ENCODE data around the gene TSPAN11. TPM values are rescaled to one million over a fixed set of nuclear protein-coding genes. Genes with fewer than 3 reads are reported as not detected.
A peak's percentile ranks its signal among the peaks of the same experiment; 100 is the strongest.

Gene TSPAN11
- total and polyA plus RNA-seq, 2 experiments from 2014 or later: 2.1 to 6.0 TPM

DNA sequence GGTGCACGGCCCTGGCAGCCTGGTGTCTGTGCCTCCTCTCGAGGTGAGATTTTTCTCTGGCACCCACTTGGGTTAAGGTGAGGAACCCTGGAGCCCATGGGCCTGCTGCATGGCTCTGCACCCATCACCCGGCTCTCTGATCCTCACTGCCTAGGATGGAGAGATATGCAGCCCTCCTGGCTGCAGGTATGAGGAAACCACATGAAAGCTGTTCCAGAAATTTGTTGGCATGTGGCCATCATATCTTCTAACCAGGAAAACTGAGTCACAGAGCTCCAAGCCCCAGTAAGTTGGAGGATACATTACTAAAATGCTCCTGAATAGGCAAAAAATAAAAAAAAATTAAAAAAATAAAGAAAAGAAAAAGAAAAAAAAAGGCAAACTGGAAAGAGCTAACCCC, 107.8 kb downstream of the TSPAN11 start:
- Mint-ChIP-seq H3K4me1 (peaks cover 3% of the 10 kb centered on the region; the same call in 2 of the 3 replicates), H3K4me3 (no peak overlapping the region), H3K36me3 (ENCODE audit: low read depth) (no peaks in the 10 kb centered on the region), H3K27ac (no peak overlapping the region), H3K27me3 (ENCODE audit: insufficient read depth, low read depth, poor library complexity) (peaks cover 8% of the 10 kb centered on the region), H3K9me3 (no peaks in the 10 kb centered on the region)
- Histone ChIP-seq H3K4me3 (no peak overlapping the region), H3K27ac (ENCODE audit: low read depth) (no peak overlapping the region), H3F3A (replicated peaks; ENCODE audit: low read depth) (no peaks in the 10 kb centered on the region), H3K9me2 (ENCODE audit: insufficient read depth) (no peaks in the 10 kb centered on the region), H3K27me3 (ENCODE audit: insufficient read depth) (no peaks in the 10 kb centered on the region), H3K36me3 (ENCODE audit: insufficient read depth) (no peaks in the 10 kb centered on the region), H3K79me2 (replicated peaks; ENCODE audit: insufficient read depth) (no peaks in the 10 kb centered on the region), H3K4me2 (no peak overlapping the region), H3K4me1 (ENCODE audit: insufficient read depth) (no peaks in the 10 kb centered on the region), H4K20me1 (replicated peaks; ENCODE audit: insufficient read depth) (no peaks in the 10 kb centered on the region), H2AFZ (no peak overlapping the region)
- ATAC-seq (no peak), DNase-seq (ENCODE audit: low spot score) (no peak)
- TF ChIP-seq JUNB (IDR thresholded peaks at IDR 0.05; ENCODE audit: unreplicated experiment) (no peak), ZNF114 (CRISPR knock-in tag; IDR thresholded peaks at IDR 0.05) (no peak), EZH2 (IDR thresholded peaks at IDR 0.05; ENCODE audit: low read depth, unreplicated experiment) (no peak), ZNF331 (CRISPR knock-in tag; IDR thresholded peaks at IDR 0.05; ENCODE audit: low read depth) (no peak), STAT1 (IDR thresholded peaks at IDR 0.05; ENCODE audit: unreplicated experiment) (no peak), CREB1 (CRISPR knock-in tag; IDR thresholded peaks at IDR 0.05; ENCODE audit: low read depth) (no peak)
- TF ChIP-seq, protein P1, sequence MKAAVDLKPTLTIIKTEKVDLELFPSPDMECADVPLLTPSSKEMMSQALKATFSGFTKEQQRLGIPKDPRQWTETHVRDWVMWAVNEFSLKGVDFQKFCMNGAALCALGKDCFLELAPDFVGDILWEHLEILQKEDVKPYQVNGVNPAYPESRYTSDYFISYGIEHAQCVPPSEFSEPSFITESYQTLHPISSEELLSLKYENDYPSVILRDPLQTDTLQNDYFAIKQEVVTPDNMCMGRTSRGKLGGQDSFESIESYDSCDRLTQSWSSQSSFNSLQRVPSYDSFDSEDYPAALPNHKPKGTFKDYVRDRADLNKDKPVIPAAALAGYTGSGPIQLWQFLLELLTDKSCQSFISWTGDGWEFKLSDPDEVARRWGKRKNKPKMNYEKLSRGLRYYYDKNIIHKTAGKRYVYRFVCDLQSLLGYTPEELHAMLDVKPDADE (IDR thresholded peaks at IDR 0.05): no peak
- TF ChIP-seq, protein P2, sequence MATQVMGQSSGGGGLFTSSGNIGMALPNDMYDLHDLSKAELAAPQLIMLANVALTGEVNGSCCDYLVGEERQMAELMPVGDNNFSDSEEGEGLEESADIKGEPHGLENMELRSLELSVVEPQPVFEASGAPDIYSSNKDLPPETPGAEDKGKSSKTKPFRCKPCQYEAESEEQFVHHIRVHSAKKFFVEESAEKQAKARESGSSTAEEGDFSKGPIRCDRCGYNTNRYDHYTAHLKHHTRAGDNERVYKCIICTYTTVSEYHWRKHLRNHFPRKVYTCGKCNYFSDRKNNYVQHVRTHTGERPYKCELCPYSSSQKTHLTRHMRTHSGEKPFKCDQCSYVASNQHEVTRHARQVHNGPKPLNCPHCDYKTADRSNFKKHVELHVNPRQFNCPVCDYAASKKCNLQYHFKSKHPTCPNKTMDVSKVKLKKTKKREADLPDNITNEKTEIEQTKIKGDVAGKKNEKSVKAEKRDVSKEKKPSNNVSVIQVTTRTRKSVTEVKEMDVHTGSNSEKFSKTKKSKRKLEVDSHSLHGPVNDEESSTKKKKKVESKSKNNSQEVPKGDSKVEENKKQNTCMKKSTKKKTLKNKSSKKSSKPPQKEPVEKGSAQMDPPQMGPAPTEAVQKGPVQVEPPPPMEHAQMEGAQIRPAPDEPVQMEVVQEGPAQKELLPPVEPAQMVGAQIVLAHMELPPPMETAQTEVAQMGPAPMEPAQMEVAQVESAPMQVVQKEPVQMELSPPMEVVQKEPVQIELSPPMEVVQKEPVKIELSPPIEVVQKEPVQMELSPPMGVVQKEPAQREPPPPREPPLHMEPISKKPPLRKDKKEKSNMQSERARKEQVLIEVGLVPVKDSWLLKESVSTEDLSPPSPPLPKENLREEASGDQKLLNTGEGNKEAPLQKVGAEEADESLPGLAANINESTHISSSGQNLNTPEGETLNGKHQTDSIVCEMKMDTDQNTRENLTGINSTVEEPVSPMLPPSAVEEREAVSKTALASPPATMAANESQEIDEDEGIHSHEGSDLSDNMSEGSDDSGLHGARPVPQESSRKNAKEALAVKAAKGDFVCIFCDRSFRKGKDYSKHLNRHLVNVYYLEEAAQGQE (IDR thresholded peaks at IDR 0.05; ENCODE audit: unreplicated experiment): no peak

DNA sequence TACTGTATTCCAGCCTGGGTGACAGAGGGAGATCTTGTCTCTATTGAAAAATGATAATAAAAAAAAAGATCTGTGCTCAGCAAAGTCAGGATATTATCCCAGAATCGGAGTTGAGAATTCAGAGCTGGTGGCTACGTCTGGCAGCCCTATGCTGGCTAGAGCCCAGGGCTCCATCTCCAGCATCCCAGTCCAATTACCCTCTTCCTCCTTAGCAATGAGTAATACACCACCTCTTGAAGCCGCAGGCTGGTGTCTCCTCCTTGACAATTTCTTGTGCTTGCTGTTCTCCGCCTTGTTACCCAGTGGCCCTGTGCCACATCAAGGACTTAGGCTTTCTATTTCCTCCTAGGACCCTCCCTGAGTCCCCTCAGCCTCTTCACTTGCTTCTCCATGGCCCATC, 108.7 kb downstream of the TSPAN11 start:
- no peaks in the 10 kb centered on the region for H3F3A ChIP-seq (replicated peaks; ENCODE audit: low read depth)
- no peaks in the 10 kb centered on the region for H3K9me3 Mint-ChIP-seq
- H3K4me3 ChIP-seq: no peak overlapping the region
- H3K27ac ChIP-seq (ENCODE audit: low read depth): no peak overlapping the region
- no peaks in the 10 kb centered on the region for H3K36me3 ChIP-seq (ENCODE audit: insufficient read depth)
- no peaks in the 10 kb centered on the region for H4K20me1 ChIP-seq (replicated peaks; ENCODE audit: insufficient read depth)
- no peak for DNase-seq (ENCODE audit: low spot score)
- no peak overlapping the region for H3K4me3 Mint-ChIP-seq
- no peaks in the 10 kb centered on the region for H3K4me1 Mint-ChIP-seq
- H3K4me2 ChIP-seq: no peak overlapping the region
- H3K27ac Mint-ChIP-seq: peak overlapping the region; percentile 34; the same call in 1 of the 2 replicates
- no peaks in the 10 kb centered on the region for H3K9me2 ChIP-seq (ENCODE audit: insufficient read depth)
- peaks cover 8% of the 10 kb centered on the region for H3K27me3 Mint-ChIP-seq (ENCODE audit: insufficient read depth, low read depth, poor library complexity)
- no peaks in the 10 kb centered on the region for H3K79me2 ChIP-seq (replicated peaks; ENCODE audit: insufficient read depth)
- no peaks in the 10 kb centered on the region for H3K4me1 ChIP-seq (ENCODE audit: insufficient read depth)
- H3K27me3 ChIP-seq (ENCODE audit: insufficient read depth): no peaks in the 10 kb centered on the region
- H2AFZ ChIP-seq: no peak overlapping the region
- no peak for ATAC-seq
- no peaks in the 10 kb centered on the region for H3K36me3 Mint-ChIP-seq (ENCODE audit: low read depth)
- TF ChIP-seq NANOG (IDR thresholded peaks at IDR 0.05; ENCODE audit: borderline replicate concordance): no peak
- TF ChIP-seq ZNF331 (CRISPR knock-in tag; IDR thresholded peaks at IDR 0.05; ENCODE audit: low read depth): no peak
- TF ChIP-seq, protein P2 (IDR thresholded peaks at IDR 0.05; ENCODE audit: unreplicated experiment): no peak
- TF ChIP-seq, protein P3, sequence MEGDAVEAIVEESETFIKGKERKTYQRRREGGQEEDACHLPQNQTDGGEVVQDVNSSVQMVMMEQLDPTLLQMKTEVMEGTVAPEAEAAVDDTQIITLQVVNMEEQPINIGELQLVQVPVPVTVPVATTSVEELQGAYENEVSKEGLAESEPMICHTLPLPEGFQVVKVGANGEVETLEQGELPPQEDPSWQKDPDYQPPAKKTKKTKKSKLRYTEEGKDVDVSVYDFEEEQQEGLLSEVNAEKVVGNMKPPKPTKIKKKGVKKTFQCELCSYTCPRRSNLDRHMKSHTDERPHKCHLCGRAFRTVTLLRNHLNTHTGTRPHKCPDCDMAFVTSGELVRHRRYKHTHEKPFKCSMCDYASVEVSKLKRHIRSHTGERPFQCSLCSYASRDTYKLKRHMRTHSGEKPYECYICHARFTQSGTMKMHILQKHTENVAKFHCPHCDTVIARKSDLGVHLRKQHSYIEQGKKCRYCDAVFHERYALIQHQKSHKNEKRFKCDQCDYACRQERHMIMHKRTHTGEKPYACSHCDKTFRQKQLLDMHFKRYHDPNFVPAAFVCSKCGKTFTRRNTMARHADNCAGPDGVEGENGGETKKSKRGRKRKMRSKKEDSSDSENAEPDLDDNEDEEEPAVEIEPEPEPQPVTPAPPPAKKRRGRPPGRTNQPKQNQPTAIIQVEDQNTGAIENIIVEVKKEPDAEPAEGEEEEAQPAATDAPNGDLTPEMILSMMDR (conservative IDR thresholded peaks at IDR 0.05; ENCODE audit: low read depth in 2 of 2): no peak
- TF ChIP-seq POLR2AphosphoS5 (IDR thresholded peaks at IDR 0.05; ENCODE audit: low read depth): no peak

All from GM23338 (cell line).